GM23248 (cell line): ENCODE data around the gene LGR6.

ENCODE experiments used
- EZH2 ChIP-seq: fragments of 200-600 bp; sonication (generic); IDR thresholded peaks from 2 replicates; pipeline ENCODE4 v1.6.1; 2018; ENCODE audit warnings: antibody characterized with exemption, mild to moderate bottlenecking; ENCODE audit not compliant: insufficient read depth, poor library complexity, severe bottlenecking
- EZH2phosphoT487 ChIP-seq: fragments of 200-600 bp; sonication (generic); IDR thresholded peaks from 2 replicates; pipeline ENCODE4 v1.6.1; 2018; ENCODE audit warnings: antibody characterized with exemption, moderate library complexity, mild to moderate bottlenecking, low read depth; ENCODE audit not compliant: insufficient read depth

- TF ChIP-seq EZH2 (no peak), EZH2phosphoT487 (no peak)
Measured at GRCh38 chr1:202255343-202255742, 61.7 kb downstream of the LGR6 start.
